GM21529 (cell line): Measurements from ENCODE around the gene ADGRD1.
"Not testable (repeated sequence)": the region's sequence is repeated elsewhere in the genome, so short reads cannot be mapped to it uniquely, and the experiment has no call there.

Experiments used
- ATAC-seq: cut with Tn5 transposase; IDR thresholded peaks from one replicate; pipeline ENCODE4 v1.9.1; 2021; ENCODE audit not compliant: unreplicated experiment

Gene ADGRD1

GRCh38 chr12:130953771-130954543, at the start of gene ADGRD1:
Gene ADGRD1 (plus strand): TSS chr12:130953907. CDS start chr12:130954466, 559 bp downstream.
- no peak for ATAC-seq

- ATAC-seq: no peak
Measured at GRCh38 chr12:130904064-130904463, 49.6 kb upstream of the ADGRD1 start.

DNA sequence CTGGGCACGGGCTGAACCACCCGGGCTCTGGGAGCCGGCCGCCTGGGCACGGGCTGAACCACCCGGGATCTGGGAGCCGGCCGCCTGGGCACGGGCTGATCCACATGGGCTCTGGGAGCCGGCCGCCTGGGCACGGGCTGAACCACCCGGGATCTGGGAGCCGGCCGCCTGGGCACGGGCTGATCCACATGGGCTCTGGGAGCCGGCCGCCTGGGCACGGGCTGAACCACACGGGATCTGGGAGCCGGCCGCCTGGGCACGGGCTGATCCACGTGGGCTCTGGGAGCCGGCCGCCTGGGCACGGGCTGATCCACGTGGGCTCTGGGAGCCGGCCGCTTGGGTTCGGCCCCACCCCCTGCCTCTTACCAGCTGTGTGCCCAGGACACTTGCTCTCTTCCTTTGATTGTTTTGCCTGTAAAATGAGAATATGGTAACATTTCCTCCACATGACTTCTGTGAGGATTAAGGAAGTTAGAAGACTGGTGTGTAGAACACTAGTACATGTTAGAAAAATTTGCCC, 48.7 kb upstream of the ADGRD1 start:
- not testable (repeated sequence) for ATAC-seq

- no peak for ATAC-seq
Measured at GRCh38 chr12:130909111-130909510, 44.6 kb upstream of the ADGRD1 start.

GRCh38 chr12:130911193-130911592, 42.5 kb upstream of the ADGRD1 start:
- no peak for ATAC-seq

DNA sequence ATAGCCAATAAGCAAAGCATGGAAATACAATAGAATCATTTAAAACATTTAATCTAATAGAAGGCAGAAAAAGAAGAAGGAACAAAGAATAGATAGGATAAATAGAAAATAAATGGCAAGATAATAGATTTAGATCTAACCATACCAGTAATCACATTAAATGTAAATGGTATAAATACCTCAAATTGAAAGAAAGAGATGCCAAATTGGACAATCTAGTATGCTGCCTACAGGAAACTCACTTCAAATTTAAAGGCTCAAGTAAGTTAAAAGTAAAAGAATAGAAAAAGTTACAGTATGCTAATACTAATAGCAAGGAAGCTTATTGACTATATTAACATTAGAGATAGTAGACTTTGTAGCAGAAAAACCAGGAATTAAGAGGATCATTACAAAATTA, 41.8 kb upstream of the ADGRD1 start:
- no peak for ATAC-seq

GRCh38 chr12:130916241-130916911, 37.3 kb upstream of the ADGRD1 start:
- ATAC-seq: no peak

- ATAC-seq: no peak
Measured at GRCh38 chr12:130917607-130918006, 36.1 kb upstream of the ADGRD1 start.

DNA sequence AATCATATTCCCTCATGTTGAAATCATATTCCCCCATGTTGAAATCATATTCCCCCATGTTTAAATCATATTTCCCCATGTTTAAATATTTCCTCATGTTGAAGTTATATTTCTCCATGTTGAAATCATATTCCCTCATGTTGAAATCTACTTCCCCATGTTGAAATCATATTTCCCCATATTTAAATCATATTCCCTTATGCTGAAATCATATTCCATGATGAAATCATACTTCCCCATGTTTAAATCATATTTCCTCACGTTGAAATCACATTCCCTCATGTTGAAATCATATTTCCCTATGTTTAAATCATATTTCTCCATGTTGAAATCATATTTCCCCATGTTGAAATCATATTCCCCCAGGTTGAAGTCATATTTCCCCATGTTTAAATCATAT, 34.6 kb upstream of the ADGRD1 start:
- ATAC-seq: no peak

GRCh38 chr12:130920119-130920703, 33.5 kb upstream of the ADGRD1 start:
- ATAC-seq: no peak

DNA sequence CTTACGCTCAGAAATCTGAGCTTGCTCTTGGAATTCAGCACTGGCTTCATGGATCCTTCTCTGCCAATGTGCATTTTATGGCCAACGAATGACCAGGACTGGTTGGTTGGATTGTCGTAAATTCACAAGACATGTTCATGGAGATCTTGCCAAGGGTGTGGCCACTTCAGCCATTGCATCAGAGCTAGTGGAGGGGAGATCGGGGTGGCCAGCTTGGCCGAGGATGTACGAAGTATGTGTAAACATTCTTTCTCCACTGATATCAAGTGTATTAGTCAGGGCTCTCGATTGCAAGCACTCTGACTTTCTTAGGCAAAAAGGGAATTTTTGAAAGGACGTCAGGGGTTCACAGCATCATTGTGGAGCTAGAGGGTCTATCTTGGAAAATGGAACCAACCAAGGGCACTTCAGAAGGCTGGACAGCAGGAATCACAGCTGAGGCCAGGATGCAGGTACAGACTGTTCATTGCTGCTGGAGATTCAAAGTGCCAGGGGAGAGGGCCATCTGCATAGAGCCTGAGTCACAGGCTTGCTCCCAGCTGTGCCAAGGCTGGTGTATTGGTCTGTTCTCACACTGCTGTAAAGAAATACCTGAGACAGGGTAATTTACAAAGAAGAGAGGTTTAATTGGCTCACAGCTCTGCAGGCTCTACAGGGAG, 32.9 kb upstream of the ADGRD1 start:
- ATAC-seq: no peak

DNA sequence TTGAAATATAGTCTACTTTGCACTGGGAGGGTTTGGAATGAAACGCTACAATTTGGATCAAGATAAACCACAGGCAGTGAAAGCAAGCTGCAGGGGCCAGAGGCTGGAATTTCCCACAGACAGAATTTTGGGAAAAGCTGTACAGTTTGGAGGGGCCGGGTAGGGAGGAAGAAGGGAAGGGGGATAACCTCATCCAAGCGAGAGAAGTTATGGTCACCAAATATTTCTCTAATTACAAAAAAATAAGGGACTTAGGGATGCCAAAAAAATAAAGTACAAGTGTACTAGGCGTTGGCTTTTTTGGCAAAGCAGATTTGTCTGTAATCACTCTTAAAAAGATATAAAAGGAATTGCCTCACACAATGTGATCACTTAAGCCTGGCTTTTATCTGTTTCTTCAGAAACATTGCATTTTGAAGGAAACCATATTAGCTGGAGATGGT, 31.2 kb upstream of the ADGRD1 start:
- no peak for ATAC-seq

- ATAC-seq: no peak
Measured at GRCh38 chr12:130924966-130925665, 28.6 kb upstream of the ADGRD1 start.

- ATAC-seq: no peak
Measured at GRCh38 chr12:130925666-130926015, 28.1 kb upstream of the ADGRD1 start.

GRCh38 chr12:130929363-130929762, 24.3 kb upstream of the ADGRD1 start:
- ATAC-seq: no peak

- ATAC-seq: no peak
Measured at GRCh38 chr12:130932061-130932930, 21.4 kb upstream of the ADGRD1 start.

- no peak for ATAC-seq
Measured at GRCh38 chr12:130933269-130933995, 20.3 kb upstream of the ADGRD1 start.

DNA sequence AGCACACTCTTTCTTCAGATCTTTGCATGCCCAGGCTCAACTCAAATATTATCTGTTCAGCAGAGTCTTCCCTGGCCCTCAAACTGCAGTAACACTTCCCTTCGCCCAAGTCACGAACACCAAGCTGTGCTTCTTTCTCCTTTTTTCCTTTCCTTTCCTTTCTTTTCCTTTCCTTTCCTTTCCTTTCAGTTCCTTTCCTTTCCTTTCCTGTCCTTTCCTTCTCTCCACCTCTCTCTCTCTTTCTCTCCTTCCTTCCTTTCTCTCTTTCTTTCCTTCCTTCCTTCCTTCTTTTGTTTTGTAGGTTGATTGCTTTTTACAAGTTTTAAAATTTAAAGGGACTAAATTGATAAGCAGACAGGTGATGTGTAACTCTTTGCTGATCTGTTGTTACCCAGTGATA, 19.0 kb upstream of the ADGRD1 start:
- no peak for ATAC-seq

DNA sequence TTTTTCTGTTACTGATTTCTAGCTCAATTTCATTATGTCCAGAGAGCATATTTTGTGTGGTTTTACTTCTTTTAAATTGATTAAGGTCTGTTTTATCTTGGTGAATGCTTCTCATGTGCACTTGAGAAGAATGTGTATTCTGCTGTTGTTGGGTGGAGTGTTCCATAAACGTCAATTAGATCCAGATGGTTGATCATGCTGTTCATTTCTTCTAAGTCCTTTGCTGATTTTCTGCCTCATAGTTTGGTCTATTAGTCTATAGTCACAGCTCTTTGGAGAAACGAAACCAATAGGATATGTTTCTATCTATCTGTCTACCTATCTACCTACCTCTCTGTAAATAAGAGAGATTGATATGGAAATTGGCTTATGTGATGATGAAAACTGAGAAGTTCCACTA, 17.1 kb upstream of the ADGRD1 start:
- ATAC-seq: no peak
